GM12878 (cell line): ENCODE data around the gene WFDC13. TPM values are rescaled to one million over a fixed set of nuclear protein-coding genes. Genes with fewer than 3 reads are reported as not detected.

Source experiments
- ATAC-seq: fragments of 200-7000 bp; cut with Tn5 transposase; 3 replicates; pipeline ENCODE4 v1.9.1; 2020; ENCODE audit warnings: mild to moderate bottlenecking, moderate library complexity
- BruUV-seq: library from RNA; stranded (reverse); fragments of 400-500 nt; replicated peaks from 2 replicates; lab custom pipeline; 2021; lab: Mats Ljungman, UMichigan
- CTCF ChIA-PET: fragments of 300-600 bp; sonication (Branson Sonifier 250); formaldehyde crosslinking; extraction: SDS; loops from one replicate; lab custom pipeline; 2021; ENCODE audit warnings: inconsistent platforms; lab: Yijun Ruan, JAX
- POLR2A ChIA-PET: fragments of 350-600 bp; formaldehyde crosslinking; extraction: SDS; loops from one replicate; lab custom pipeline; 2021; ENCODE audit warnings: inconsistent platforms; lab: Charles Lee
- RAD21 ChIA-PET: fragments of 300-600 bp; sonication (Branson Sonifier 250); formaldehyde crosslinking; loops from one replicate; lab custom pipeline; 2023; ENCODE audit warnings: antibody characterized with exemption; ENCODE audit not compliant: unreplicated experiment; lab: Charles Lee
- SMC1A ChIA-PET: fragments of 300-600 bp; sonication (Branson Sonifier 250); formaldehyde crosslinking; loops from one replicate; lab custom pipeline; 2023; ENCODE audit not compliant: unreplicated experiment, uncharacterized antibody; lab: Charles Lee
- DNase-seq: peaks from one replicate; pipeline ENCODE4 v3.0.0-alpha.2; 2011; ENCODE audit warnings: low read depth, low spot score
- FAIRE-seq: peaks from 3 replicates; lab custom pipeline; 2011; peaks lifted over from hg19 to GRCh38; lab: Jason Lieb, UNC
- H2AFZ ChIP-seq: 2 replicates; pipeline ENCODE4 v1.6.0; 2011; ENCODE audit warnings: low read depth, low read length, control low read depth; ENCODE audit not compliant: control insufficient read depth
- H3K27ac ChIP-seq: 2 replicates; pipeline ENCODE4 v1.5.1; 2011; ENCODE audit warnings: control low read depth; ENCODE audit not compliant: control insufficient read depth, insufficient read depth
- H3K27me3 ChIP-seq, 2 experiments: replicated peaks in 1 of 2; 2 replicates each; pipeline versions ENCODE4 v1.6.0 to v1.6.1; 2011; ENCODE audit warnings: low read length in 1 of 2; ENCODE audit not compliant: control insufficient read depth in 2 of 2, insufficient read depth in 2 of 2
- H3K36me3 ChIP-seq, 2 experiments: 2 replicates each; pipeline ENCODE4 v1.5.1; 2011; ENCODE audit warnings: low read length in 1 of 2; ENCODE audit not compliant: control insufficient read depth in 2 of 2, insufficient read depth in 2 of 2
- H3K4me1 ChIP-seq: 2 replicates; pipeline ENCODE4 v1.6.1; 2011; ENCODE audit warnings: mild to moderate bottlenecking, low read length, moderate library complexity, mixed read lengths; ENCODE audit not compliant: control insufficient read depth, insufficient read depth
- H3K4me2 ChIP-seq: 2 replicates; pipeline ENCODE4 v1.6.0; 2011; ENCODE audit warnings: control low read depth; ENCODE audit not compliant: control insufficient read depth, insufficient read depth
- H3K4me3 ChIP-seq: fragments of 200-600 bp; sonication (generic); 2 replicates; pipeline ENCODE4 v1.5.1; 2016
- H3K79me2 ChIP-seq: 2 replicates; pipeline ENCODE4 v1.6.0; 2011; ENCODE audit warnings: low read length; ENCODE audit not compliant: control insufficient read depth, insufficient read depth
- H3K9ac ChIP-seq: 2 replicates; pipeline ENCODE4 v1.8.0; 2011; ENCODE audit warnings: low read length, control low read depth, mixed read lengths; ENCODE audit not compliant: control insufficient read depth, insufficient read depth
- H3K9me3 ChIP-seq: replicated peaks from 3 replicates; pipeline ENCODE4 v1.5.1; 2011; ENCODE audit warnings: mild to moderate bottlenecking, low read length; ENCODE audit not compliant: control insufficient read depth, insufficient read depth
- H4K20me1 ChIP-seq: 2 replicates; pipeline ENCODE4 v1.6.0; 2011; ENCODE audit not compliant: control insufficient read depth, insufficient read depth
- BACH1 ChIP-seq: fragments of 450-650 bp; IDR thresholded peaks from 2 replicates; pipeline ENCODE4 v1.6.1; 2017; ENCODE audit warnings: mild to moderate bottlenecking, borderline replicate concordance
- BMI1 ChIP-seq: fragments of 450-650 bp; IDR thresholded peaks from 2 replicates; pipeline ENCODE4 v1.6.1; 2016; ENCODE audit warnings: mild to moderate bottlenecking, moderate library complexity, borderline replicate concordance
- HDGF ChIP-seq: fragments of 450-650 bp; IDR thresholded peaks from 2 replicates; pipeline ENCODE4 v1.6.1; 2016; ENCODE audit warnings: antibody characterized with exemption
- JUND ChIP-seq: IDR thresholded peaks from 2 replicates; pipeline ENCODE4 v1.6.1; 2012; ENCODE audit warnings: low read depth, mild to moderate bottlenecking, low read length, improper control_type of control experiment, moderate library complexity
- MLLT1 ChIP-seq: fragments of 450-650 bp; IDR thresholded peaks from 2 replicates; pipeline ENCODE4 v1.6.1; 2016; ENCODE audit warnings: mild to moderate bottlenecking
- NKRF ChIP-seq: fragments of 450-650 bp; conservative IDR thresholded peaks from 2 replicates; pipeline ENCODE4 v1.6.1; 2017; ENCODE audit warnings: mild to moderate bottlenecking, moderate library complexity
- NRF1 ChIP-seq: conservative IDR thresholded peaks from 2 replicates; pipeline ENCODE4 v1.6.1; 2011; ENCODE audit warnings: mild to moderate bottlenecking, low read depth, low read length, improper control_type of control experiment
- RAD51 ChIP-seq: fragments of 450-650 bp; IDR thresholded peaks from 2 replicates; pipeline ENCODE4 v1.6.1; 2016; ENCODE audit warnings: moderate library complexity, mild to moderate bottlenecking, inconsistent platforms
- SKIL ChIP-seq: fragments of 450-650 bp; IDR thresholded peaks from 2 replicates; pipeline ENCODE4 v1.6.1; 2017; ENCODE audit warnings: mild to moderate bottlenecking, low read depth, inconsistent platforms; ENCODE audit not compliant: poor library complexity, severe bottlenecking
- STAT1 ChIP-seq: fragments of 450-650 bp; conservative IDR thresholded peaks from 2 replicates; pipeline ENCODE4 v1.6.1; 2014; ENCODE audit warnings: antibody characterized with exemption, mild to moderate bottlenecking
- SUPT20H ChIP-seq: IDR thresholded peaks from 2 replicates; pipeline ENCODE4 v1.6.1; 2011; ENCODE audit warnings: low read depth, mild to moderate bottlenecking, low read length, moderate library complexity, borderline replicate concordance; ENCODE audit not compliant: control insufficient read depth
- YBX1 ChIP-seq: fragments of 450-650 bp; IDR thresholded peaks from 2 replicates; pipeline ENCODE4 v1.6.1; 2016; ENCODE audit warnings: antibody characterized with exemption
- ZBTB40 ChIP-seq: fragments of 450-650 bp; IDR thresholded peaks from 2 replicates; pipeline ENCODE4 v1.6.1; 2016; ENCODE audit warnings: mild to moderate bottlenecking, moderate library complexity, borderline replicate concordance
- ZNF217 ChIP-seq: fragments of 450-650 bp; IDR thresholded peaks from 2 replicates; pipeline ENCODE4 v1.6.1; 2017; ENCODE audit warnings: antibody characterized with exemption, mild to moderate bottlenecking
- WGBS: methylation state at CpG from one replicate; pipeline ENCODE4 v1.1.6; 2016; ENCODE audit warnings: low lambda C conversion rate; ENCODE audit not compliant: insufficient replicate concordance, insufficient coverage; ENCODE audit errors: missing lambda C conversion rate; 5-methylcytosine and 5-hydroxymethylcytosine counted together
- in situ Hi-C: fragments of 300-500 bp; cut with MboI; formaldehyde crosslinking; loops from 9 replicates; pipeline ENCODE4 v1.14.3; 2018; ENCODE audit warnings: mixed read lengths
- intact Hi-C: fragments of 100-400 bp; cut with micrococcal nuclease; formaldehyde crosslinking; loops from one replicate; pipeline ENCODE4 v1.14.2; 2022; ENCODE audit not compliant: unreplicated experiment
- polyA plus RNA-seq, 11 experiments: library from polyadenylated mRNA; depleted of rRNA in 4 of 11; unstranded in 6 of 11; stranded (reverse) in 5 of 11; fragments of >200 nt; fragmentation: Nextera tagmentation in 4 of 11; fragmentation: Illumina TruSeq in 1 of 11; extraction: Ambion mirVana in 4 of 11; extraction: Trizol in 1 of 11; gene quantifications; 1 replicate in 1 of 11; 2 replicates in 10 of 11; pipeline versions ENCODE4 v1.2.1 to v1.2.3, GENCODE V29; 2011 to 2016; ENCODE audit warnings: inconsistent platforms in 2 of 11, missing spikeins in 2 of 11, low read depth in 1 of 11
- total RNA-seq, 4 experiments: library from RNA; depleted of rRNA in 3 of 4; stranded (reverse); fragments of >200 nt in 3 of 4; fragmentation: Illumina TruSeq in 1 of 4; extraction: Trizol in 1 of 4; gene quantifications; 2 replicates each; pipeline versions ENCODE4 v1.2.1 to v1.2.3, GENCODE V29; 2013 to 2021

Gene WFDC13
- total and polyA plus RNA-seq, 10 of the 15 experiments (the other 5 are each of a cell fraction or from before 2014, with no cell fraction given), result not detected

GRCh38 chr20:45695496-45695895 is 6.3 kb upstream of the WFDC13 start:
- H3K4me1 ChIP-seq, result peaks cover under 1% of the 10 kb centered on the region; the same call in 1 of the 2 replicates
- H4K20me1 ChIP-seq, result no peaks in the 10 kb centered on the region
- H2AFZ ChIP-seq, result no peak overlapping the region
- POLR2A ChIA-PET, result no interaction called here
- no peak overlapping the region for H3K4me2 ChIP-seq
- ATAC-seq (no peak), FAIRE-seq (no peak), DNase-seq (no peak)
- no peaks in the 10 kb centered on the region for H3K79me2 ChIP-seq
- no peaks in the 10 kb centered on the region for H3K36me3 ChIP-seq
- H3K9me3 ChIP-seq, result no peaks in the 10 kb centered on the region
- WGBS, result 44% methylated on average over 2 of the region's 2 CpGs
- intact Hi-C loops, result no loop called here
- CTCF ChIA-PET, result no interaction called here
- SMC1A ChIA-PET, result interaction anchor here (1.6 kb wide), 1 partner anchor 75 kb away, joined by 3 read pairs; no protein-coding TSS in a partner anchor
- H3K9ac ChIP-seq, result no peak overlapping the region
- BruUV-seq, result no TSS peak
- no peaks in the 10 kb centered on the region for H3K27me3 ChIP-seq
- H3K4me3 ChIP-seq, result no peak overlapping the region
- no peak overlapping the region for H3K27ac ChIP-seq
- in situ Hi-C loops, result no loop called here
- RAD21 ChIA-PET, result no interaction called here
- TF ChIP-seq MLLT1 (no peak), SKIL (no peak), BMI1 (no peak), RAD51 (no peak), NKRF (no peak), SUPT20H (no peak), ZNF217 (no peak), STAT1 (no peak), BACH1 (no peak), JUND (no peak), NRF1 (no peak), ZBTB40 (no peak), HDGF (no peak), YBX1 (no peak)
